GM21360 (cell line): ENCODE results near the gene EPB41L4A.
"Not testable (repeated sequence)": the region's sequence is repeated elsewhere in the genome, so short reads cannot be mapped to it uniquely, and the experiment has no call there.

ENCODE experiments used
- ATAC-seq: cut with Tn5 transposase; IDR thresholded peaks from one replicate; pipeline ENCODE4 v1.9.1; 2021; ENCODE audit warnings: mild to moderate bottlenecking, moderate library complexity; ENCODE audit not compliant: unreplicated experiment

EPB41L4A gene

GRCh38 chr5:112419164-112419985, at the start of gene EPB41L4A:
EPB41L4A (minus strand) TSS chr5:112419277; CDS start chr5:112419039, 238 bp downstream.
- ATAC-seq: peak; percentile 8

- ATAC-seq: no peak
Observed at GRCh38 chr5:112467485-112467884, 48.4 kb upstream of the EPB41L4A start.

- ATAC-seq: not testable (repeated sequence)
Observed at GRCh38 chr5:112466261-112466660, 47.2 kb upstream of the EPB41L4A start.

GRCh38 chr5:112447187-112447760, 28.2 kb upstream of the EPB41L4A start:
- not testable (repeated sequence) for ATAC-seq

- ATAC-seq: no peak
Observed at GRCh38 chr5:112445626-112446350, 26.7 kb upstream of the EPB41L4A start.

- not testable (repeated sequence) for ATAC-seq
Observed at GRCh38 chr5:112443932-112444331, 24.9 kb upstream of the EPB41L4A start.

GRCh38 chr5:112440031-112440430, 21.0 kb upstream of the EPB41L4A start:
- ATAC-seq: no peak

GRCh38 chr5:112436144-112436543, 17.1 kb upstream of the EPB41L4A start:
- ATAC-seq: no peak

- no peak for ATAC-seq
Observed at GRCh38 chr5:112434641-112435040, 15.6 kb upstream of the EPB41L4A start.

GRCh38 chr5:112426202-112426601, 7.1 kb upstream of the EPB41L4A start:
- ATAC-seq: not testable (repeated sequence)

- ATAC-seq: peak; percentile 82
Observed at GRCh38 chr5:112419986-112420864, 1.1 kb upstream of the EPB41L4A start.

GRCh38 chr5:112418659-112419163, 366 bp downstream of the EPB41L4A start:
- no peak for ATAC-seq

- peak; percentile 36 for ATAC-seq
Observed at GRCh38 chr5:112417931-112418658, 982 bp downstream of the EPB41L4A start.

GRCh38 chr5:112415552-112415951, 3.5 kb downstream of the EPB41L4A start:
- ATAC-seq: no peak

GRCh38 chr5:112413611-112414010, 5.5 kb downstream of the EPB41L4A start:
- no peak for ATAC-seq

GRCh38 chr5:112412346-112412745, 6.7 kb downstream of the EPB41L4A start:
- no peak for ATAC-seq

GRCh38 chr5:112411903-112412302, 7.2 kb downstream of the EPB41L4A start:
- ATAC-seq: no peak

GRCh38 chr5:112407666-112408065, 11.4 kb downstream of the EPB41L4A start:
- no peak for ATAC-seq

- ATAC-seq: no peak
Observed at GRCh38 chr5:112407240-112407639, 11.8 kb downstream of the EPB41L4A start.

- no peak for ATAC-seq
Observed at GRCh38 chr5:112403069-112403468, 16.0 kb downstream of the EPB41L4A start.
